Body of pancreas (tissue), 4 donors: ENCODE measurements around the gene MAP7D1.

Source experiments
- POLR2A ChIP-seq, 3 donors: fragments of 450-650 bp; IDR thresholded peaks; one replicate each; pipeline ENCODE4 v1.6.1; 2016; ENCODE audit warnings: antibody characterized with exemption in 3 of 3, mild to moderate bottlenecking in 2 of 3
- TF ChIP-seq, protein P1 (sequence below), 7 experiments: fragments of 450-650 bp in 4 of 7; fragments of 200-600 bp in 3 of 7; sonication (generic) in 3 of 7; IDR thresholded peaks; one replicate each; pipeline ENCODE4 v1.5.1; 2016 to 2019; ENCODE audit warnings: antibody characterized with exemption in 7 of 7

DNA sequence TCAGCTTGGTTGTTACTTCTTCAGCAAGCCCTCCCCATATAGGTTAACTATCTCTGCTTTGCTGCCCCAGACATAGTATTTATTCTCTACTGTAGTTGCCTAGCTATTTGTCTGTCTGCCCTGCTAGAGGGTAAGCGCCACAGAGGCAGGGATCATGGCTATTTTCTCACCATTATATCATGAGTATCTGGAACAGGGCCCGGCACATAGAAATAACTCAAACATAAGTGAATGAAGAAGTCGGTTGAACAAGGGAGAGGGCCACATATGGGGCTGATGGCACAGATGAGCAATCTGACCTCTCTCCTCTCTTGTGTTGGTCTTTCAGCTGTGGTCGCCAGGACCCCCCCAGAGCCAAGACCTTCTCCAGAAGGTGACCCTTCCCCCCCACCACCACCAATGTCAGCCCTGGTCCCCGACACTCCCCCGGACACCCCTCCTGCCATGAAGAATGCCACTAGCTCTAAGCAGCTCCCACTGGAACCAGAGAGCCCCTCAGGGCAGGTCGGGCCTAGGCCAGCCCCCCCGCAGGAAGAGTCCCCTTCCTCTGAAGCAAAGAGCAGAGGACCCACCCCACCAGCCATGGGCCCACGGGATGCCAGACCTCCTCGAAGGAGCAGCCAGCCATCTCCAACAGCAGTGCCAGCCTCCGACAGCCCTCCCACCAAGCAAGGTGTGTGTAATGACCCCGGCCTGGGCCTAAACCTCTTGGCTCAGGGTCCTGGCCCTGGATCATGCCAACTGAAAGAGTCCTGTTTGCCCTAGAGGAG is 14.9 kb downstream of the MAP7D1 start:
- TF ChIP-seq, protein P1, sequence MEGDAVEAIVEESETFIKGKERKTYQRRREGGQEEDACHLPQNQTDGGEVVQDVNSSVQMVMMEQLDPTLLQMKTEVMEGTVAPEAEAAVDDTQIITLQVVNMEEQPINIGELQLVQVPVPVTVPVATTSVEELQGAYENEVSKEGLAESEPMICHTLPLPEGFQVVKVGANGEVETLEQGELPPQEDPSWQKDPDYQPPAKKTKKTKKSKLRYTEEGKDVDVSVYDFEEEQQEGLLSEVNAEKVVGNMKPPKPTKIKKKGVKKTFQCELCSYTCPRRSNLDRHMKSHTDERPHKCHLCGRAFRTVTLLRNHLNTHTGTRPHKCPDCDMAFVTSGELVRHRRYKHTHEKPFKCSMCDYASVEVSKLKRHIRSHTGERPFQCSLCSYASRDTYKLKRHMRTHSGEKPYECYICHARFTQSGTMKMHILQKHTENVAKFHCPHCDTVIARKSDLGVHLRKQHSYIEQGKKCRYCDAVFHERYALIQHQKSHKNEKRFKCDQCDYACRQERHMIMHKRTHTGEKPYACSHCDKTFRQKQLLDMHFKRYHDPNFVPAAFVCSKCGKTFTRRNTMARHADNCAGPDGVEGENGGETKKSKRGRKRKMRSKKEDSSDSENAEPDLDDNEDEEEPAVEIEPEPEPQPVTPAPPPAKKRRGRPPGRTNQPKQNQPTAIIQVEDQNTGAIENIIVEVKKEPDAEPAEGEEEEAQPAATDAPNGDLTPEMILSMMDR (IDR thresholded peaks at IDR 0.05): no peak
- no peak for TF ChIP-seq POLR2A (IDR thresholded peaks at IDR 0.05)
